H1 (cell line): ENCODE measurements around the gene UNC13D. TPM values are rescaled to one million over a fixed set of nuclear protein-coding genes. Genes with fewer than 3 reads are reported as not detected.

Source experiments
- CTCF ChIA-PET: fragments of 300-600 bp; sonication (Branson Sonifier 250); formaldehyde crosslinking; loops from one replicate; lab custom pipeline; 2021; ENCODE audit not compliant: partially characterized antibody; lab: Charles Lee
- POLR2A ChIA-PET: fragments of 300-600 bp; sonication (Branson Sonifier 250); formaldehyde crosslinking; loops from one replicate; lab custom pipeline; 2021; ENCODE audit warnings: inconsistent platforms; ENCODE audit not compliant: partially characterized antibody; lab: Charles Lee
- DNase-seq, 2 experiments: peaks; one replicate each; pipeline versions ENCODE4 v3.0.0 to v3.0.0-alpha.2; 2010 to 2022; ENCODE audit warnings: low spot score in 2 of 2, low read depth in 1 of 2, mixed read lengths in 1 of 2
- FAIRE-seq: peaks from 2 replicates; lab custom pipeline; 2011; peaks lifted over from hg19 to GRCh38; lab: Jason Lieb, UNC
- H2AFZ ChIP-seq: 2 replicates; pipeline ENCODE4 v1.8.1; 2012; ENCODE audit warnings: low read length, inconsistent platforms
- H2AK5ac ChIP-seq: 2 replicates; pipeline ENCODE4 v1.6.1; 2013; ENCODE audit warnings: low read depth, low read length
- H2BK120ac ChIP-seq: replicated peaks from 2 replicates; pipeline ENCODE3; 2013; ENCODE audit warnings: low read depth, low read length, inconsistent platforms
- H2BK12ac ChIP-seq: 2 replicates; pipeline ENCODE4 v1.6.1; 2013; ENCODE audit warnings: low read depth, low read length
- H2BK15ac ChIP-seq: 2 replicates; pipeline ENCODE4 v1.6.1; 2013; ENCODE audit warnings: low read length
- H2BK20ac ChIP-seq: 2 replicates; pipeline ENCODE4 v1.6.1; 2013; ENCODE audit warnings: low read length
- H2BK5ac ChIP-seq: 2 replicates; pipeline ENCODE4 v1.6.1; 2013; ENCODE audit warnings: low read depth, low read length
- H3K14ac ChIP-seq: 2 replicates; pipeline ENCODE4 v1.6.1; 2013; ENCODE audit warnings: inconsistent platforms; ENCODE audit not compliant: insufficient read length
- H3K18ac ChIP-seq: 2 replicates; pipeline ENCODE4 v1.6.1; 2013; ENCODE audit warnings: low read length; ENCODE audit errors: extremely low read depth
- H3K23ac ChIP-seq: 2 replicates; pipeline ENCODE4 v1.6.1; 2013; ENCODE audit warnings: inconsistent platforms; ENCODE audit not compliant: insufficient read length
- H3K23me2 ChIP-seq: 2 replicates; pipeline ENCODE4 v1.6.1; 2013; ENCODE audit warnings: low read depth, low read length
- H3K27ac ChIP-seq: 2 replicates; pipeline ENCODE4 v1.6.1; 2011; ENCODE audit warnings: low read depth, low read length, inconsistent platforms
- H3K27me3 ChIP-seq, 4 experiments: replicated peaks in 1 of 4; 1 replicate in 1 of 4; 2 replicates in 3 of 4; pipeline versions ENCODE4 v1.6.1 to v1.8.1; 2011 to 2013; ENCODE audit warnings: low read length in 3 of 4, mild to moderate bottlenecking in 3 of 4, inconsistent platforms in 2 of 4, mixed read lengths in 2 of 4, moderate library complexity in 1 of 4; ENCODE audit not compliant: control insufficient read depth in 3 of 4, insufficient read depth in 3 of 4; ENCODE audit errors: extremely low read depth in 1 of 4
- H3K36me3 ChIP-seq, 4 experiments: 2 replicates each; pipeline versions ENCODE4 v1.6.1 to v1.8.1; 2011 to 2013; ENCODE audit warnings: mild to moderate bottlenecking in 4 of 4, low read length in 3 of 4, moderate library complexity in 2 of 4, control low read depth in 1 of 4, inconsistent platforms in 1 of 4; ENCODE audit not compliant: insufficient read depth in 4 of 4, control insufficient read depth in 2 of 4
- H3K4ac ChIP-seq: replicated peaks from 2 replicates; pipeline ENCODE3; 2013; ENCODE audit warnings: low read length, low read depth, mixed read lengths, inconsistent platforms; ENCODE audit not compliant: insufficient read length
- H3K4me1 ChIP-seq, 4 experiments: replicated peaks in 1 of 4; 1 replicate in 1 of 4; 2 replicates in 3 of 4; pipeline versions ENCODE4 v1.6.1 to v1.8.1; 2011 to 2013; ENCODE audit warnings: low read length in 3 of 4, inconsistent platforms in 2 of 4, mixed read lengths in 1 of 4; ENCODE audit not compliant: insufficient read depth in 4 of 4, control insufficient read depth in 3 of 4
- H3K4me2 ChIP-seq, 2 experiments: 2 replicates each; pipeline versions ENCODE4 v1.6.1 to v1.8.1; 2011 to 2013; ENCODE audit warnings: low read depth in 2 of 2, low read length in 2 of 2, control low read depth in 1 of 2, inconsistent platforms in 1 of 2, mild to moderate bottlenecking in 1 of 2; ENCODE audit not compliant: insufficient read depth in 1 of 2
- H3K4me3 ChIP-seq, 4 experiments: fragments of 200-600, 300-600 bp in 1 of 4; sonication (generic), shearing (Covaris generic), sonication (Bioruptor Twin) in 1 of 4; 2 replicates each; pipeline versions ENCODE4 v1.5.1 to v1.8.1; 2011 to 2016; ENCODE audit warnings: low read length in 4 of 4, low read depth in 3 of 4, control low read depth in 2 of 4, inconsistent platforms in 2 of 4, mild to moderate bottlenecking in 2 of 4, mixed read lengths in 1 of 4, moderate library complexity in 1 of 4; ENCODE audit not compliant: insufficient read depth in 2 of 4; ENCODE audit errors: extremely low read depth in 1 of 4
- H3K56ac ChIP-seq: replicated peaks from 2 replicates; pipeline ENCODE3; 2013; ENCODE audit warnings: low read depth, mild to moderate bottlenecking, mixed read lengths, low read length, inconsistent platforms; ENCODE audit not compliant: insufficient read length
- H3K79me1 ChIP-seq: 2 replicates; pipeline ENCODE4 v1.6.1; 2013; ENCODE audit warnings: low read depth, low read length, control low read depth
- H3K79me2 ChIP-seq, 2 experiments: 2 replicates each; pipeline versions ENCODE4 v1.6.1 to v1.8.1; 2012 to 2013; ENCODE audit warnings: low read length in 2 of 2, mild to moderate bottlenecking in 2 of 2, inconsistent platforms in 1 of 2; ENCODE audit not compliant: insufficient read depth in 2 of 2, control insufficient read depth in 1 of 2
- H3K9ac ChIP-seq, 4 experiments: replicated peaks in 1 of 4; 1 replicate in 1 of 4; 2 replicates in 3 of 4; pipeline versions ENCODE4 v1.6.1 to v1.8.1; 2011 to 2013; ENCODE audit warnings: low read depth in 3 of 4, low read length in 3 of 4, control low read depth in 2 of 4, mild to moderate bottlenecking in 2 of 4, moderate library complexity in 2 of 4, inconsistent platforms in 1 of 4; ENCODE audit errors: extremely low read depth in 1 of 4
- H3K9me3 ChIP-seq, 2 experiments: 2 replicates each; pipeline versions ENCODE4 v1.6.1 to v1.8.1; 2012 to 2013; ENCODE audit warnings: mild to moderate bottlenecking in 2 of 2, moderate library complexity in 2 of 2, control low read depth in 1 of 2, inconsistent platforms in 1 of 2, low read depth in 1 of 2, low read length in 1 of 2, mixed read lengths in 1 of 2; ENCODE audit not compliant: insufficient read depth in 2 of 2
- H4K20me1 ChIP-seq, 2 experiments: replicated peaks in 1 of 2; 2 replicates each; pipeline versions ENCODE3 to v1.8.1; 2011 to 2013; ENCODE audit warnings: inconsistent platforms in 2 of 2, low read length in 2 of 2, mild to moderate bottlenecking in 1 of 2; ENCODE audit not compliant: insufficient read depth in 2 of 2, control insufficient read depth in 1 of 2
- H4K5ac ChIP-seq: 2 replicates; pipeline ENCODE4 v1.6.1; 2013; ENCODE audit warnings: low read length, low read depth, mixed read lengths, inconsistent platforms; ENCODE audit not compliant: insufficient read length
- H4K8ac ChIP-seq: 2 replicates; pipeline ENCODE4 v1.8.0; 2013; ENCODE audit warnings: mild to moderate bottlenecking, moderate library complexity, low read length, inconsistent platforms; ENCODE audit not compliant: insufficient read depth; ENCODE audit errors: extremely low read depth
- H4K91ac ChIP-seq: replicated peaks from 2 replicates; pipeline ENCODE3; 2013; ENCODE audit warnings: low read length, mixed read lengths, inconsistent platforms; ENCODE audit not compliant: insufficient read length
- CBX8 ChIP-seq: fragments of 300-800, 300-1000 bp; sonication (generic); IDR thresholded peaks from 2 replicates; pipeline ENCODE4 v1.7.1; 2016; ENCODE audit warnings: low read depth, low read length, borderline replicate concordance
- CEBPB ChIP-seq: IDR thresholded peaks from 2 replicates; pipeline ENCODE4 v1.6.1; 2012; ENCODE audit warnings: low read depth, low read length
- EP300 ChIP-seq, 2 experiments: IDR thresholded peaks; 1 replicate in 1 of 2; 2 replicates in 1 of 2; pipeline ENCODE4 v1.6.1; 2011 to 2012; ENCODE audit warnings: low read depth in 2 of 2, low read length in 2 of 2, mild to moderate bottlenecking in 2 of 2, borderline replicate concordance in 1 of 2, inconsistent platforms in 1 of 2, moderate library complexity in 1 of 2
- KDM1A ChIP-seq: fragments of 200-600, 300-600 bp; sonication (generic); IDR thresholded peaks from 2 replicates; pipeline ENCODE4 v1.7.1; 2016; ENCODE audit warnings: mild to moderate bottlenecking, low read length, borderline replicate concordance
- NANOG ChIP-seq: IDR thresholded peaks from 2 replicates; pipeline ENCODE4 v1.6.1; 2011; ENCODE audit warnings: low read length, low read depth, mild to moderate bottlenecking, inconsistent platforms; ENCODE audit not compliant: insufficient read depth, poor library complexity, severe bottlenecking
- NRF1 ChIP-seq: IDR thresholded peaks from 2 replicates; pipeline ENCODE4 v1.6.1; 2011; ENCODE audit warnings: mild to moderate bottlenecking, low read depth, low read length, improper control_type of control experiment
- SUZ12 ChIP-seq: fragments of 200-600 bp; sonication (generic); IDR thresholded peaks from 2 replicates; pipeline ENCODE4 v1.6.1; 2012; ENCODE audit warnings: mild to moderate bottlenecking, inconsistent platforms, low read length, moderate library complexity, mixed read lengths
- TAF7 ChIP-seq: optimal IDR thresholded peaks from 2 replicates; pipeline ENCODE3; 2011; ENCODE audit warnings: low read depth, mild to moderate bottlenecking, inconsistent platforms, low read length, moderate library complexity, borderline replicate concordance
- TCF12 ChIP-seq: IDR thresholded peaks from 2 replicates; pipeline ENCODE4 v1.6.1; 2011; ENCODE audit warnings: low read depth, mild to moderate bottlenecking, low read length
- WGBS, 2 experiments: shearing (Covaris generic) in 1 of 2; methylation state at CpG; one replicate each; pipeline versions ENCODE4 v1.1.6 to v1.1.7; 2013 to 2015; ENCODE audit warnings: low lambda C conversion rate in 2 of 2, mixed read lengths in 2 of 2, inconsistent platforms in 1 of 2, low coverage in 1 of 2, missing lambda C conversion rate in 1 of 2; ENCODE audit not compliant: insufficient replicate concordance in 2 of 2, insufficient coverage in 1 of 2, insufficient read length in 1 of 2; ENCODE audit errors: extremely low coverage in 1 of 2, missing lambda C conversion rate in 1 of 2; 5-methylcytosine and 5-hydroxymethylcytosine counted together
- polyA plus RNA-seq, 7 experiments: library from polyadenylated mRNA; depleted of rRNA in 3 of 7; stranded (reverse) in 5 of 7; unstranded in 2 of 7; fragments of >200 nt in 5 of 7; fragments of 200-250 nt in 2 of 7; gene quantifications; 1 replicate in 5 of 7; 2 replicates in 1 of 7; 4 replicates in 1 of 7; pipeline versions ENCODE4 v1.2.1 to v1.2.3, GENCODE V29; 2011 to 2013; ENCODE audit warnings: missing spikeins in 2 of 7, mixed read lengths in 2 of 7
- total RNA-seq: library from RNA; stranded (reverse); fragmentation: NEBNext Ultra II Directional; extraction: Animal tissue kit (Norgen Biotek cat#: 25700); gene quantifications from 2 replicates; pipeline ENCODE4 v1.2.1, GENCODE V29; 2021
- TF ChIP-seq, protein P1 (sequence below): IDR thresholded peaks from 2 replicates; pipeline ENCODE4 v1.6.1; 2012; ENCODE audit warnings: inconsistent platforms
- TF ChIP-seq, protein P2 (sequence below): IDR thresholded peaks from 2 replicates; pipeline ENCODE4 v1.6.1; 2012; ENCODE audit warnings: inconsistent platforms

UNC13D gene
- total and polyA plus RNA-seq, 2 of the 8 experiments (the other 6 are each of a cell fraction or from before 2014, with no cell fraction given): 3.6 to 8.4 TPM

DNA sequence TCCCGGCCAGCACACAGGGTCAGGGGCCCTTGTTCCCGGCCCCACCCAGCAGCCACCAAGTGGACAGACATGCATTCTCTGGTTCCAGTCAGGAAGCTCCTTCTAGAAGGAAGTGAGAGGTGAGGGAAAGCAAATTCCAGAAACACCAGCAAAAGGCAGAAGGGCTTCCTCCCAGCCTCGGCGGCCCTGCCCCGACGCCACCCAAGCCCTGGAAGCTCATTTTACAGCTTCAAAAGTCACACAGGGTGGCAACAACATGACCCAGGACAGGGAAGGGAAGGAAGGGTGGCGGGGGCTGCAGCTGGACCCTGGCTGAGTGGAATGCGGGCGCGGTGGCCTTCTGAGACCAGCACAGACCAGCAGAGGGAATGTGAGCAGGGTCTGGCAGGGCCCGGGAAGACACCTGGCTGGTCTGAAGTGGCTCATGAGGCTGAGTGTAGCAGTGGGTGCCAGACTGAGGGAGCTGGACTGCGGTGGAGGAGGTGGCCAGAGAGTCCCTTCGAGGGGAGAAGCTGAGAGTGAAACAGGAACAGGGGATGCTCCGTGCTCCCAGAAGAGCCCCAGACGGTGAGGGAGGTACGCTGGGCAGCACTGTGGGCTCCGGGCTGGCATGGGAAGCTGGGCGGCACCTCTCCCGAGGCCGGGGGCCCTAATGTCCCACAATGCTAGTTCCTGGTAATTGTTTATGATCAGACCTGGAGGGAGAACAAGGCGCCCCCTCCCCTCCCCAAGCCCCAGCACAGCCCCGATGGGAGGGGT, 1.9 kb upstream of the UNC13D start:
- H4K91ac ChIP-seq: no peak overlapping the region
- no peak overlapping the region for H2BK5ac ChIP-seq
- H2AFZ ChIP-seq: no peak overlapping the region
- no peak overlapping the region for H4K5ac ChIP-seq
- no peak overlapping the region for H2AK5ac ChIP-seq
- H3K79me2 ChIP-seq: no peaks in the 10 kb centered on the region
- H3K56ac ChIP-seq: no peak overlapping the region
- H4K20me1 ChIP-seq: peaks cover 4 to 5% of the 10 kb centered on the region in 2 experiments
- FAIRE-seq (no peak), DNase-seq (no peak)
- H3K23me2 ChIP-seq: no peaks in the 10 kb centered on the region
- WGBS, 2 experiments: 90% methylated on average over 21 of the region's 22 CpGs; no CpG with 5 or more reads in 1 of the 2 experiments
- H3K14ac ChIP-seq: no peak overlapping the region
- H3K4me2 ChIP-seq: no peak overlapping the region
- H3K36me3 ChIP-seq: peaks cover 6 to 32% (median 23%) of the 10 kb centered on the region in 4 experiments
- H3K18ac ChIP-seq: no peak overlapping the region
- ChIA-PET CTCF (interaction anchor here (0.8 to 27.2 kb wide), 19 partner anchors 13 to 168 kb away, joined by 3 to 563 read pairs (median 5); partner anchors contain the start of genes MRPL38, UNK and WBP2), POLR2A (interaction anchor here (0.7 to 4.3 kb wide), 7 partner anchors 9 to 69 kb away, joined by 3 to 36 read pairs (median 6); partner anchors contain the start of gene WBP2)
- H3K9me3 ChIP-seq: no peaks in the 10 kb centered on the region
- H2BK15ac ChIP-seq: no peak overlapping the region
- H3K4me1 ChIP-seq: peaks cover 0 to 8% (median 6%) of the 10 kb centered on the region in 4 experiments; a peak in 4 of 7 replicates
- no peak overlapping the region for H3K27ac ChIP-seq
- no peak overlapping the region for H2BK120ac ChIP-seq
- no peak overlapping the region for H2BK20ac ChIP-seq
- H3K27me3 ChIP-seq: no peaks in the 10 kb centered on the region
- no peak overlapping the region for H3K9ac ChIP-seq
- no peak overlapping the region for H3K4ac ChIP-seq
- no peak overlapping the region for H3K4me3 ChIP-seq
- no peak overlapping the region for H2BK12ac ChIP-seq
- H3K23ac ChIP-seq: no peak overlapping the region
- peak overlapping the region; percentile 36; the same call in 1 of the 2 replicates for H4K8ac ChIP-seq
- no peaks in the 10 kb centered on the region for H3K79me1 ChIP-seq
- TF ChIP-seq, protein P1, sequence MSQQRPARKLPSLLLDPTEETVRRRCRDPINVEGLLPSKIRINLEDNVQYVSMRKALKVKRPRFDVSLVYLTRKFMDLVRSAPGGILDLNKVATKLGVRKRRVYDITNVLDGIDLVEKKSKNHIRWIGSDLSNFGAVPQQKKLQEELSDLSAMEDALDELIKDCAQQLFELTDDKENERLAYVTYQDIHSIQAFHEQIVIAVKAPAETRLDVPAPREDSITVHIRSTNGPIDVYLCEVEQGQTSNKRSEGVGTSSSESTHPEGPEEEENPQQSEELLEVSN: no peak
- TF ChIP-seq NRF1 (no peak), TAF7 (no peak), TCF12 (no peak), CBX8 (no peak), EP300 (IDR thresholded peaks at IDR 0.05; ENCODE audit: borderline replicate concordance in 1 of 2, low read depth in 2 of 2, low read length in 2 of 2) (no peak), CEBPB (no peak), KDM1A (no peak), SUZ12 (no peak), NANOG (no peak)
- TF ChIP-seq, protein P2, sequence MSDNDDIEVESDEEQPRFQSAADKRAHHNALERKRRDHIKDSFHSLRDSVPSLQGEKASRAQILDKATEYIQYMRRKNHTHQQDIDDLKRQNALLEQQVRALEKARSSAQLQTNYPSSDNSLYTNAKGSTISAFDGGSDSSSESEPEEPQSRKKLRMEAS: no peak
